Neuronal stem cell (in vitro differentiated cells): ENCODE data around the gene LRRC27.
A peak's percentile ranks its signal among the peaks of the same experiment; 100 is the strongest.

Source experiments
- DNase-seq: peaks from one replicate; pipeline ENCODE4 v3.0.0-alpha.2; 2013; ENCODE audit warnings: low spot score
- H2AFZ ChIP-seq: one replicate; pipeline ENCODE4 v1.6.1; 2013; ENCODE audit warnings: mild to moderate bottlenecking, low read length, inconsistent platforms
- H2AK5ac ChIP-seq: 2 replicates; pipeline ENCODE4 v1.6.1; 2013; ENCODE audit warnings: low read depth, mild to moderate bottlenecking, inconsistent platforms, low read length, moderate library complexity, mixed read lengths
- H2BK120ac ChIP-seq: 2 replicates; pipeline ENCODE4 v1.6.1; 2013; ENCODE audit warnings: low read depth, mild to moderate bottlenecking, inconsistent platforms, low read length, moderate library complexity, mixed read lengths
- H2BK12ac ChIP-seq: one replicate; pipeline ENCODE4 v1.6.1; 2013; ENCODE audit warnings: low read length, inconsistent platforms
- H2BK15ac ChIP-seq: 2 replicates; pipeline ENCODE4 v1.6.1; 2013; ENCODE audit warnings: mild to moderate bottlenecking, low read length, inconsistent platforms, mixed read lengths
- H2BK5ac ChIP-seq: one replicate; pipeline ENCODE4 v1.6.1; 2013; ENCODE audit warnings: inconsistent platforms, mild to moderate bottlenecking, low read length, moderate library complexity
- H3K14ac ChIP-seq: one replicate; pipeline ENCODE4 v1.6.1; 2013; ENCODE audit warnings: low read length, inconsistent platforms
- H3K18ac ChIP-seq: 2 replicates; pipeline ENCODE4 v1.6.1; 2013; ENCODE audit warnings: low read length, inconsistent platforms
- H3K23ac ChIP-seq: 2 replicates; pipeline ENCODE4 v1.6.1; 2013; ENCODE audit warnings: low read depth, mild to moderate bottlenecking, mixed read lengths, low read length, inconsistent platforms; ENCODE audit not compliant: poor library complexity
- H3K27ac ChIP-seq: replicated peaks from 3 replicates; pipeline ENCODE4 v1.5.1; 2013; ENCODE audit warnings: low read length, inconsistent platforms
- H3K27me3 ChIP-seq, 3 experiments: 2 replicates each; pipeline ENCODE4 v1.6.1; 2013; ENCODE audit warnings: low read length in 3 of 3, mild to moderate bottlenecking in 2 of 3, inconsistent platforms in 1 of 3, low read depth in 1 of 3, mixed read lengths in 1 of 3, moderate library complexity in 1 of 3; ENCODE audit not compliant: control insufficient read depth in 3 of 3, insufficient read depth in 3 of 3
- H3K36me3 ChIP-seq, 2 donors: replicated peaks in 1 of 2; 2 replicates each; pipeline ENCODE4 v1.6.1; 2013; ENCODE audit warnings: low read length in 2 of 2; ENCODE audit not compliant: control insufficient read depth in 2 of 2, insufficient read depth in 2 of 2
- H3K4ac ChIP-seq: 2 replicates; pipeline ENCODE4 v1.6.1; 2013; ENCODE audit warnings: inconsistent platforms, mild to moderate bottlenecking, low read length, moderate library complexity
- H3K4me1 ChIP-seq, 2 donors: 1 replicate in 1 of 2; 2 replicates in 1 of 2; pipeline ENCODE4 v1.6.1; 2013; ENCODE audit warnings: low read length in 2 of 2, low read depth in 1 of 2; ENCODE audit not compliant: control insufficient read depth in 2 of 2, insufficient read depth in 1 of 2
- H3K4me2 ChIP-seq: one replicate; pipeline ENCODE4 v1.6.1; 2013; ENCODE audit warnings: mild to moderate bottlenecking, low read length, inconsistent platforms; ENCODE audit not compliant: insufficient read depth, poor library complexity, severe bottlenecking
- H3K4me3 ChIP-seq, 2 donors: 2 replicates each; pipeline ENCODE4 v1.5.1; 2013; ENCODE audit warnings: low read length in 2 of 2, mild to moderate bottlenecking in 2 of 2, inconsistent platforms in 1 of 2, moderate library complexity in 1 of 2
- H3K79me1 ChIP-seq: one replicate; pipeline ENCODE4 v1.6.1; 2013; ENCODE audit warnings: low read depth, mild to moderate bottlenecking, inconsistent platforms, low read length, moderate library complexity
- H3K9ac ChIP-seq: one replicate; pipeline ENCODE4 v1.6.1; 2013; ENCODE audit warnings: mild to moderate bottlenecking, low read depth, low read length, inconsistent platforms; ENCODE audit not compliant: poor library complexity
- H3K9me3 ChIP-seq, 2 donors: replicated peaks in 1 of 2; 2 replicates each; pipeline versions ENCODE3 to v1.6.1; 2013; ENCODE audit warnings: low read length in 2 of 2, mild to moderate bottlenecking in 2 of 2, inconsistent platforms in 1 of 2, low read depth in 1 of 2, mixed read lengths in 1 of 2, moderate library complexity in 1 of 2; ENCODE audit not compliant: control insufficient read depth in 2 of 2, insufficient read depth in 1 of 2
- H4K8ac ChIP-seq: one replicate; pipeline ENCODE4 v1.6.1; 2013; ENCODE audit warnings: low read depth, mild to moderate bottlenecking, inconsistent platforms, low read length, moderate library complexity
- H4K91ac ChIP-seq: one replicate; pipeline ENCODE4 v1.6.1; 2013; ENCODE audit warnings: low read length, low read depth, mild to moderate bottlenecking, inconsistent platforms; ENCODE audit not compliant: poor library complexity
- WGBS, 2 donors: extraction: QIAGEN DNeasy Blood & Tissue Kit; methylation state at CpG; one replicate each; pipeline ENCODE4 v1.1.7; 2013; ENCODE audit warnings: missing lambda C conversion rate in 2 of 2, mixed read lengths in 1 of 2; ENCODE audit not compliant: insufficient read length in 2 of 2, insufficient replicate concordance in 1 of 2; ENCODE audit errors: extremely low coverage in 2 of 2; 5-methylcytosine and 5-hydroxymethylcytosine counted together

The LRRC27 gene

DNA sequence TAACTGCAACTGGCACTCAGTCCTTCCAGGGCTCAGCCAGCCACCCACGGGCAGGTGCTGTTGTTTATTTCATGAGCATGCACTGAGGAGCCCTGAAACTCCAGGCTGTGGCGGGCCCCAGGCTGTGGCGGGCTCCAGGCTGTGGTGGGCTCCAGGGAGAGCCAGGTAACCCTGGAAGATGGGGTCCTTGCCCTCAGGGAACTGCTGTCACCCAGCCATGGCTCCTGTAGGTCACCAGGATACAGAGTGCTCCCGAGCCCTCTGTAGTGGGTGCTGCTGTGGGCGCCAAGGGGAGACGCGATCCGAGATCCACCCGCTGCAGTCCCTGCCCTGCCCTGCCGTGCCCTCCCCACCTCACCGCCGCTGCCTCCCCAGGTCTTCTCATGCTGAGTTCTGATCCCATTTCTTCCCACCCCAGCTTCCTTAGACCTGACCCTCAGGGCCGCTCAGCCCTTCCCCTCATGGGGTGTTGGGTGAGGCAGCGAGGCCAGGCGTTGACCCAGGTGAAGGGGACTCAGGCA lies 29.6 kb downstream of the LRRC27 start:
- Histone ChIP-seq H3K27me3 (no peaks in the 10 kb centered on the region), H3K9ac (no peak overlapping the region), H3K4me1 (no peaks in the 10 kb centered on the region), H3K23ac (no peak overlapping the region), H2AFZ (no peak overlapping the region), H3K27ac (no peak overlapping the region), H3K4ac (no peak overlapping the region), H2AK5ac (peak overlapping the region; percentile 36), H2BK12ac (no peak overlapping the region), H3K18ac (peak overlapping the region; percentile 34), H3K36me3 (peaks cover 6 to 28% of the 10 kb centered on the region in 2 donors), H4K8ac (no peak overlapping the region), H2BK5ac (no peak overlapping the region), H2BK120ac (no peak overlapping the region), H3K14ac (no peak overlapping the region), H3K9me3 (peaks cover 0 to 4% of the 10 kb centered on the region in 2 donors), H3K4me3 (no peak overlapping the region), H2BK15ac (no peak overlapping the region), H3K79me1 (no peaks in the 10 kb centered on the region), H4K91ac (no peak overlapping the region), H3K4me2 (no peak overlapping the region)
- no peak for DNase-seq
- WGBS, 2 donors: no CpG with 5 or more reads among the region's 15 CpGs

DNA sequence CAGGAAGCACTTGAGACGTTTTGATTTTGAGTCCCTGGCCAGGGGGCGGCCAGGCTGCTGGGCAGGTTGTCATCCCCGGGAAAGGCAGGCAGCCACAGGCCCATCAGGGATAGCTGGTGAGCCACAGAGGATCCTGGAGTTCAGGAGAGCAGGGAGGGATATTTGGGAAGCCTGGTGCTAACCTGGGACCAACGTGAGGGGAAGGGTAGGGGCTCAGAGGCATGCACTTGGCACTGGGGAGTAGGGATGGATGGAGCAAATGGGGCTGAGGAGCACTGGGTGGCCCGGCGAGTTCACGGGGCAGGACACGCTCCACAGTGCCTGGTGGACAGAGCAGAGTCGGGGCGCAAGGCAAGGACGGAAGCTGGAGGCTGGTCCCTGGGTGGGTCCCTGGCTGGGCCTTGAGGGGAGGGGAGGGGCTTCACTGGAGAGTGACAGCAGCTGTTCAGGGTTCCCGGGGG lies 30.2 kb downstream of the LRRC27 start:
- H3K36me3 ChIP-seq: peaks cover 8 to 27% of the 10 kb centered on the region in 2 donors
- H3K4ac ChIP-seq: no peak overlapping the region
- H4K8ac ChIP-seq: peak overlapping the region; percentile 57
- H3K18ac ChIP-seq: no peak overlapping the region
- no peaks in the 10 kb centered on the region for H3K4me1 ChIP-seq
- no peak for DNase-seq
- H3K4me3 ChIP-seq: no peak overlapping the region
- H2BK120ac ChIP-seq: no peak overlapping the region
- no peak overlapping the region for H3K14ac ChIP-seq
- no peak overlapping the region for H3K4me2 ChIP-seq
- no peak overlapping the region for H3K23ac ChIP-seq
- no peak overlapping the region for H2AFZ ChIP-seq
- H2BK12ac ChIP-seq: no peak overlapping the region
- no peak overlapping the region for H2BK5ac ChIP-seq
- H3K27ac ChIP-seq: no peak overlapping the region
- H4K91ac ChIP-seq: no peak overlapping the region
- H3K27me3 ChIP-seq: no peaks in the 10 kb centered on the region
- no peaks in the 10 kb centered on the region for H3K79me1 ChIP-seq
- peaks cover 0 to 4% of the 10 kb centered on the region in 2 donors for H3K9me3 ChIP-seq
- WGBS, 2 donors: no CpG with 5 or more reads among the region's 12 CpGs
- H2AK5ac ChIP-seq: no peak overlapping the region
- H3K9ac ChIP-seq: no peak overlapping the region
- no peak overlapping the region for H2BK15ac ChIP-seq

DNA sequence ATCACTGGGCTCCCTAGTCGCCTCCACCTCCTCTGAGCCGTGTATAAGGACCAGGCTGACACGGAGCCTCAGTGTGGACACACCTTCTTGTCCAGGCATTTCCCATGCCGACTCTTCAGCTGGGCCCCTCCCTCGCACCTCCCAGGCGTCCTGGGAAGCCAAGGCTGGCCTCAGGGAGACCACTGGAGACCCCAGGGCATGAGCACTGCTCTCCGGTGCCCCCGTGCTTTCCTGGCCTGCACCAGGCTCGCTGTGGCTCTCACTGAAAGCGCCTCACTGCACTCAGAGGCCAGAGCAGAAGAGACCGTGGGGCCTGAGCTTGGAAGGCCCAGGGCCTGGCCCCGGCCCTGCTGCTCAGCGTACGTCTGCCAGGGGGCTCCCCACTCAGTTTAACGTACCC lies 31.4 kb downstream of the LRRC27 start:
- Histone ChIP-seq H3K79me1 (no peaks in the 10 kb centered on the region), H3K27me3 (no peaks in the 10 kb centered on the region), H2BK15ac (no peak overlapping the region), H3K27ac (no peak overlapping the region), H3K14ac (no peak overlapping the region), H2BK120ac (no peak overlapping the region), H3K9ac (no peak overlapping the region), H3K36me3 (peaks cover 8 to 31% of the 10 kb centered on the region in 2 donors), H4K8ac (no peak overlapping the region), H3K23ac (no peak overlapping the region), H2AFZ (no peak overlapping the region), H4K91ac (no peak overlapping the region), H2BK5ac (no peak overlapping the region), H2BK12ac (no peak overlapping the region), H3K18ac (peak overlapping the region; percentile 3), H2AK5ac (no peak overlapping the region), H3K9me3 (peaks cover 0 to 4% of the 10 kb centered on the region in 2 donors), H3K4ac (no peak overlapping the region), H3K4me3 (no peak overlapping the region), H3K4me1 (no peaks in the 10 kb centered on the region), H3K4me2 (no peak overlapping the region)
- no CpG with 5 or more reads among the region's 15 CpGs for WGBS, 2 donors
- no peak for DNase-seq

DNA sequence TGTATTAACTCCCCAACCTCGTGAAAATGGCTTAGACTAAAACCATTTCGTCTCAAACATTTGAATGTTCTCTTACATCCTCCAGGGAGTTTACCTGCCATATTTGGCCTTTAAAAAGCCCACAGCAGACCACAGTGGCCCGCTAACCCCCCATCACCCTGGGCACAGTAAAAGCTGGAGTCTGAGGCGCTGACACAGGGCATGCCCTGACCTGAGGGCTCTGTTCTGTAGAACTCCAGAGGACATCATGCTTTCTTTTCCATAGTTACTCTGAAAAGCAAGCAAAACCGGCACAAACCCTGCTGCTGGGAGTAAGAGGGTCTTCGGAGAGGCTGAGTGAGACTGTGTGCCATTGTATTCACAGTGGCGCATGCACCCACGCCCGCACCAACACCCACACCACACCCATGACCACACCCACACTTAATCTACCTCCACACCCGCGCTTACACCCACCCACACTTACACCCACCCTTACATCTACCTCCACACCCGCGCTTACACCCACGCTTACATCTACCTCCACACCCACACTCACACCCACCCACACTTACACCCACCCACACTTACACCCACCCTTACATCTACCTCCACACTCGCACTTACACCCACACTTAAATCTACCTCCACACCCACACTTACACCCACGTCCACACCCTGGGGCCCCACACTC lies 32.1 kb downstream of the LRRC27 start:
- H2BK12ac ChIP-seq: no peak overlapping the region
- 100% methylated on average over 4 to 5 of the region's 16 CpGs for WGBS, 2 donors

More for the DNA sequence above, 32.1 kb downstream of the LRRC27 start:
- Histone ChIP-seq H2BK15ac (no peak overlapping the region), H3K9ac (peak overlapping the region; percentile 1), H2BK120ac (no peak overlapping the region), H3K4me1 (no peaks in the 10 kb centered on the region), H4K8ac (peak overlapping the region; percentile 0), H3K4me2 (no peak overlapping the region), H3K23ac (peak overlapping the region; percentile 1), H3K4me3 (peak overlapping the region in 1 of 2 donors; percentile 1), H3K27ac (no peak overlapping the region), H3K14ac (no peak overlapping the region), H2AK5ac (no peak overlapping the region), H3K18ac (no peak overlapping the region), H3K79me1 (no peaks in the 10 kb centered on the region), H3K27me3 (no peaks in the 10 kb centered on the region), H3K4ac (no peak overlapping the region), H4K91ac (no peak overlapping the region), H3K36me3 (peaks cover 8 to 32% of the 10 kb centered on the region in 2 donors), H2AFZ (no peak overlapping the region), H3K9me3 (peaks cover 0 to 4% of the 10 kb centered on the region in 2 donors), H2BK5ac (no peak overlapping the region)
- peak; percentile 55 for DNase-seq
